IMR-90 (cell line): Measurements from ENCODE around the gene DLGAP4. TPM values are rescaled to one million over a fixed set of nuclear protein-coding genes. Genes with fewer than 3 reads are reported as not detected.

Experiments
- ATAC-seq: fragments of 200-7000 bp; cut with Tn5 transposase; 2 replicates; pipeline ENCODE4 v1.9.1; 2020; ENCODE audit warnings: low read depth, mild to moderate bottlenecking, moderate library complexity
- BruUV-seq: library from RNA; stranded (reverse); fragments of 400-500 nt; replicated peaks from 2 replicates; lab custom pipeline; 2021; lab: Mats Ljungman, UMichigan
- CTCF ChIA-PET: fragments of 300-600 bp; formaldehyde crosslinking; extraction: SDS; loops from one replicate; lab custom pipeline; 2021; ENCODE audit warnings: antibody characterized with exemption; lab: Yijun Ruan, JAX
- POLR2A ChIA-PET: fragments of 300-600 bp; sonication (Branson Sonifier 250); formaldehyde crosslinking; loops from one replicate; lab custom pipeline; 2022; ENCODE audit warnings: antibody characterized with exemption; ENCODE audit not compliant: unreplicated experiment; lab: Charles Lee
- DNase-seq: peaks from one replicate; pipeline ENCODE4 v3.0.0; 2013
- H2AFZ ChIP-seq: replicated peaks from 2 replicates; pipeline ENCODE3; 2013; ENCODE audit warnings: low read length, mild to moderate bottlenecking; ENCODE audit not compliant: poor library complexity
- H2AK5ac ChIP-seq: 2 replicates; pipeline ENCODE4 v1.6.1; 2013; ENCODE audit warnings: low read depth, low read length, inconsistent platforms
- H2AK9ac ChIP-seq: replicated peaks from 2 replicates; pipeline ENCODE3; 2013; ENCODE audit warnings: mild to moderate bottlenecking, low read depth, low read length, moderate library complexity; ENCODE audit not compliant: poor library complexity
- H2BK120ac ChIP-seq: 2 replicates; pipeline ENCODE4 v1.6.1; 2013; ENCODE audit warnings: low read depth, low read length, inconsistent platforms
- H2BK15ac ChIP-seq: 3 replicates; pipeline ENCODE4 v1.6.1; 2013; ENCODE audit warnings: low read depth, low read length, inconsistent platforms
- H2BK20ac ChIP-seq: 2 replicates; pipeline ENCODE4 v1.6.1; 2013; ENCODE audit warnings: low read depth, mild to moderate bottlenecking, inconsistent platforms, low read length, moderate library complexity
- H2BK5ac ChIP-seq: 2 replicates; pipeline ENCODE4 v1.6.1; 2013; ENCODE audit warnings: mild to moderate bottlenecking, low read depth, low read length, inconsistent platforms; ENCODE audit not compliant: poor library complexity, severe bottlenecking
- H3K14ac ChIP-seq: replicated peaks from 2 replicates; pipeline ENCODE4 v1.6.1; 2013; ENCODE audit warnings: low read depth, low read length, inconsistent platforms
- H3K18ac ChIP-seq: 2 replicates; pipeline ENCODE4 v1.6.1; 2013; ENCODE audit warnings: low read depth, low read length, control low read depth
- H3K23ac ChIP-seq: 2 replicates; pipeline ENCODE4 v1.6.1; 2013; ENCODE audit warnings: low read depth, low read length, inconsistent platforms
- H3K27ac ChIP-seq: 2 replicates; pipeline ENCODE4 v1.5.1; 2013; ENCODE audit warnings: mild to moderate bottlenecking, control low read depth, low read length; ENCODE audit not compliant: insufficient read depth
- H3K27me3 ChIP-seq: 2 replicates; pipeline ENCODE4 v1.6.1; 2013; ENCODE audit warnings: low read length; ENCODE audit not compliant: control insufficient read depth, insufficient read depth
- H3K36me3 ChIP-seq: 2 replicates; pipeline ENCODE4 v1.6.1; 2013; ENCODE audit warnings: low read length, mixed read lengths; ENCODE audit not compliant: control insufficient read depth, insufficient read depth
- H3K4ac ChIP-seq: 2 replicates; pipeline ENCODE4 v1.6.1; 2013; ENCODE audit warnings: low read depth, low read length, inconsistent platforms
- H3K4me1 ChIP-seq: 2 replicates; pipeline ENCODE4 v1.6.1; 2013; ENCODE audit warnings: low read length, mixed read lengths; ENCODE audit not compliant: control insufficient read depth, insufficient read depth
- H3K4me2 ChIP-seq: 2 replicates; pipeline ENCODE4 v1.6.1; 2013; ENCODE audit warnings: low read depth, mild to moderate bottlenecking, control low read depth, low read length, moderate library complexity
- H3K4me3 ChIP-seq: 2 replicates; pipeline ENCODE4 v1.5.1; 2013; ENCODE audit warnings: low read depth, mild to moderate bottlenecking, control low read depth, low read length, moderate library complexity; ENCODE audit not compliant: insufficient read depth
- H3K56ac ChIP-seq: 2 replicates; pipeline ENCODE4 v1.6.1; 2013; ENCODE audit warnings: low read length, inconsistent platforms; ENCODE audit not compliant: insufficient read depth; ENCODE audit errors: extremely low read depth
- H3K79me1 ChIP-seq, 2 experiments: 2 replicates each; pipeline ENCODE4 v1.6.1; 2013; ENCODE audit warnings: low read length in 2 of 2, inconsistent platforms in 1 of 2, low read depth in 1 of 2
- H3K9ac ChIP-seq: 2 replicates; pipeline ENCODE4 v1.6.1; 2013; ENCODE audit warnings: low read depth, low read length, control low read depth
- H3K9me1 ChIP-seq: 2 replicates; pipeline ENCODE4 v1.6.1; 2013; ENCODE audit warnings: low read length, inconsistent platforms; ENCODE audit not compliant: insufficient read depth
- H3K9me3 ChIP-seq: 2 replicates; pipeline ENCODE4 v1.6.1; 2013; ENCODE audit warnings: low read length; ENCODE audit not compliant: control insufficient read depth, insufficient read depth
- H4K20me1 ChIP-seq: 2 replicates; pipeline ENCODE4 v1.6.1; 2013; ENCODE audit warnings: low read length, inconsistent platforms; ENCODE audit not compliant: insufficient read depth
- H4K5ac ChIP-seq: 2 replicates; pipeline ENCODE4 v1.6.1; 2013; ENCODE audit warnings: mild to moderate bottlenecking, low read depth, low read length, control low read depth
- H4K8ac ChIP-seq, 2 experiments: 2 replicates each; pipeline ENCODE4 v1.6.1; 2013; ENCODE audit warnings: low read depth in 2 of 2, low read length in 2 of 2, control low read depth in 1 of 2, inconsistent platforms in 1 of 2
- H4K91ac ChIP-seq: 2 replicates; pipeline ENCODE4 v1.6.1; 2013; ENCODE audit warnings: low read depth, low read length, inconsistent platforms; ENCODE audit not compliant: insufficient read depth
- BHLHE40 ChIP-seq: fragments of 150-350 bp; IDR thresholded peaks from 2 replicates; pipeline ENCODE4 v1.6.1; 2016; ENCODE audit warnings: mild to moderate bottlenecking, low read depth, low read length
- ELK1 ChIP-seq: fragments of 150-350 bp; IDR thresholded peaks from 2 replicates; pipeline ENCODE4 v1.6.1; 2016; ENCODE audit warnings: low read depth, mild to moderate bottlenecking, low read length, moderate library complexity, borderline replicate concordance
- NFE2L2 ChIP-seq: fragments of 150-350 bp; IDR thresholded peaks from 2 replicates; pipeline ENCODE4 v1.6.1; 2016; ENCODE audit warnings: low read depth, mild to moderate bottlenecking, low read length
- SMC3 ChIP-seq: fragments of 150-350 bp; IDR thresholded peaks from 2 replicates; pipeline ENCODE4 v1.6.1; 2016; ENCODE audit warnings: low read depth, mild to moderate bottlenecking, antibody characterized with exemption, low read length, moderate library complexity
- dilution Hi-C: fragments of 300-500 bp; cut with HindIII; formaldehyde crosslinking; loops from one replicate; pipeline ENCODE4 v1.14.3; 2018; ENCODE audit warnings: low sequenced_read_pairs; ENCODE audit not compliant: unreplicated experiment
- in situ Hi-C: fragments of 300-500 bp; cut with MboI; formaldehyde crosslinking; loops from 3 replicates; pipeline ENCODE4 v1.14.3; 2019; ENCODE audit warnings: low sequenced_read_pairs, inconsistent platforms, mixed read lengths
- intact Hi-C: fragments of 100-400 bp; cut with micrococcal nuclease; formaldehyde crosslinking; loops from 2 replicates; pipeline ENCODE4 v1.10.0; 2022
- polyA plus RNA-seq, 3 experiments: library from polyadenylated mRNA; depleted of rRNA; stranded (reverse); fragments of >200 nt; gene quantifications; 2 replicates each; pipeline ENCODE4 v1.2.3, GENCODE V29; 2012; ENCODE audit warnings: low replicate concordance in 1 of 3
- total RNA-seq: library from RNA; depleted of rRNA; stranded (reverse); fragments of >200 nt; gene quantifications from 2 replicates; pipeline ENCODE4 v1.2.3, GENCODE V29; 2012

Gene DLGAP4
- total and polyA plus RNA-seq, 2 of the 4 experiments (the other 2 are of a cell fraction), result 32.3 to 73.2 TPM

- Histone ChIP-seq H3K27me3 (peaks cover 24% of the 10 kb centered on the region), H2BK5ac (no peak overlapping the region), H2BK120ac (no peak overlapping the region), H4K5ac (no peak overlapping the region), H4K91ac (no peak overlapping the region), H3K27ac (no peak overlapping the region), H3K9me1 (no peaks in the 10 kb centered on the region), H3K18ac (no peak overlapping the region), H3K9ac (no peak overlapping the region), H2BK20ac (no peak overlapping the region), H3K56ac (no peak overlapping the region), H3K36me3 (no peaks in the 10 kb centered on the region), H4K20me1 (no peaks in the 10 kb centered on the region), H3K79me1 (no peaks in the 10 kb centered on the region), H3K4me1 (no peaks in the 10 kb centered on the region), H2AK9ac (no peak overlapping the region), H2AK5ac (no peak overlapping the region), H2AFZ (no peak overlapping the region), H2BK15ac (no peak overlapping the region), H3K4me2 (no peak overlapping the region), H3K14ac (no peak overlapping the region), H3K23ac (no peak overlapping the region), H4K8ac (no peak overlapping the region), H3K4ac (no peak overlapping the region), H3K4me3 (no peak overlapping the region), H3K9me3 (0 out of 2 replicates have a peak, but pooled peaks cover 2% of the 10 kb centered on the region)
- ChIA-PET CTCF (no interaction called here), POLR2A (no interaction called here)
- intact Hi-C loops (no loop called here), in situ Hi-C loops (loop anchor here (25.0 kb wide), 1 partner anchor 460 kb away; no protein-coding TSS in a partner anchor), dilution Hi-C loops (no loop called here)
- TF ChIP-seq NFE2L2, result no peak
- TF ChIP-seq BHLHE40, result no peak
- no peak for TF ChIP-seq SMC3
- no peak for TF ChIP-seq ELK1
- no peak for DNase-seq
- BruUV-seq, result no TSS peak
- ATAC-seq, result no peak
Measured at GRCh38 chr20:36447101-36447500, 141.0 kb downstream of the DLGAP4 start.
